ENCODE measurements around the gene AUH.
"Not testable (repeated sequence)": the region's sequence is repeated elsewhere in the genome, so short reads cannot be mapped to it uniquely, and the experiment has no call there.

The AUH gene

GRCh38 chr9:91202736-91203283, 158.9 kb downstream of the AUH start:
- no peak for DNase-seq

- DNase-seq, result no peak
Measured at GRCh38 chr9:91200692-91201336, 160.9 kb downstream of the AUH start.

GRCh38 chr9:91199739-91200497, 161.8 kb downstream of the AUH start:
- no peak for DNase-seq

DNA sequence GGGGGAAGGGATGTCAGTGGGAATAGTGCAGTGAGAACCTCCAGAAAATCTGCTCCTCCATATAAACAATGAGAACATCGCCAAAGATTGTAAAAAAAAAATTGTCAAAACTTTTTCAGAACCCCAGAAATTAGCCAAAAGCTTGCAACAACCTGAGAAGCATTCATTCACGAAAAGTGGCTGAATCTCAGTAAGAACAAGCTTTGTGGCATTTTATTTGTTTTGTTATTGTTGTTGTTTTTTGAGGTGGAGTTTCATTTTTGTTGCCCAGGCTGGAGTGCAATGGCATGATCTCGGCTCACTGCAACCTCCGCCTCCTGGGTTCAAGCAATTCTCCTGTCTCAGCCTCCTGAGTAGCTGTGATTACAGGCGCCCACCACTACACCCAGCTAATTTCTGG, 162.8 kb downstream of the AUH start:
- DNase-seq, result not testable (repeated sequence)

- no peak for DNase-seq
Measured at GRCh38 chr9:91198405-91198804, 163.3 kb downstream of the AUH start.

GRCh38 chr9:91197232-91198181, 164.2 kb downstream of the AUH start:
- DNase-seq, result no peak

- DNase-seq, result no peak
Measured at GRCh38 chr9:91196103-91196950, 165.4 kb downstream of the AUH start.

DNA sequence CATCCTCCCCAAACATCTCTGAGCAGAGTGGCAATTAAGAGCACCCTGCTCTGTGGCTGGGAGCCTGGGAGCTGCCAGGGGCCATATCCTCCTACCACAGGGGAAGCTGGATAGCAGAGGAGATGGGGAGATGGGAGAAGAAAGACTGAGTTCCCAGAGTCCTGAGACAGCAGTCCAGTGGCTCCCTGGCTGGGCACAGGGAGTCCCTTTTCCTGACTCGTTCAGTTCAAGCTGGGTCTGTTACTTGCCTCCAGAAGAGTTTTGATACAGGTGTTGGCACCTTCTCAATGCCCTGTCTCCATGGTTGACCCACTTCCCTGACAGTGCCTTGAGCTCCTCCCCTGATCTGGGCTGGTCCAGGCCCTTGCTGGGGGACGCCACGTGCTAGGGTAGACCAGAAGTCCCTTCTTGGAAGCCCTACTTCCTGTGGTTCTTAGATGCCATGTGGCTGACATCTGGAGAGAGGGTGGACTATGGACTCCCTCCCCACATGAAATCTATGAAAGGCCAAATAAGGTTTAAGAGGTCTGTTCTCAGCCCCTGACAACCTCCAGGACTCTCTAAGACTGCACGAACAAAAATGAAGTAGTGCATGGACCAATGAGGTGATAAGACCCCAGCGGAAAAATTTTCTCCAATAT, 166.2 kb downstream of the AUH start:
- no peak for DNase-seq

- peak; percentile 24 for DNase-seq
Measured at GRCh38 chr9:91193658-91194391, 167.9 kb downstream of the AUH start.

- peak; percentile 27 for DNase-seq
Measured at GRCh38 chr9:91193087-91193657, 168.5 kb downstream of the AUH start.

DNA sequence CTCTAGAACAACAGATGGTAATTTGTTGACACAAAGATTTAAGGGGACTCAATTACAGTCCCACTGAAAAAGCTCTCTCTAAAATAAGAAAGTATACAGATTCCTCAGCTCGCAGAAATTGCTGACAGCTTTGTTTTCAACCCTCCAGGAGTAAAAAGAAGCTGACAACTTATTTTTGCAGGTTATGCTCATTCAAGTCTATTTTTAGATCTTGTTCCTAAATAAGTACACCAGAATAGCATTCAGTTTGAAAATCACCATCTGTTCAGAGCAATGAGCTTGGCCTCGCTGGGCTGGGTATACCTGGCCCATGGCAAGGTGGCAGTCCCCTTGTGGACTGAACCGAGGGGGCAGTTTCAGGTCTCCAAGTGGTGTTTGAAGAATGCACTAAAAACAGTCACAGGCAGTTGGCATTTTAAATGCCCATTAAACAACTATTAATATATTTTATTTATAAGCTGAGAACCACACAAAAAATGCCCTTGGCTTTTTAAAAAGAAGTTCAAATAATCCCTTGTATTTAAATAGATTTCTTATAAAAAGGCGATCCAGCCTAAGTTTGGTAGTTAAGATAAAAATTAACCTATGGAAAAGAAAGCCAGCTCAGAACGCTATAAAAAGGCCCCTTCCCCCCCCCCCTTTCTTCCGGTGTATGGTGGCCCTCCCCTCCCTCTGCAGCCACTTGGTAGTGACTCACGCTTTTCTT, 169.2 kb downstream of the AUH start:
- DNase-seq, result peak; percentile 34

- DNase-seq, result no peak
Measured at GRCh38 chr9:91191411-91192380, 170.0 kb downstream of the AUH start.

DNA sequence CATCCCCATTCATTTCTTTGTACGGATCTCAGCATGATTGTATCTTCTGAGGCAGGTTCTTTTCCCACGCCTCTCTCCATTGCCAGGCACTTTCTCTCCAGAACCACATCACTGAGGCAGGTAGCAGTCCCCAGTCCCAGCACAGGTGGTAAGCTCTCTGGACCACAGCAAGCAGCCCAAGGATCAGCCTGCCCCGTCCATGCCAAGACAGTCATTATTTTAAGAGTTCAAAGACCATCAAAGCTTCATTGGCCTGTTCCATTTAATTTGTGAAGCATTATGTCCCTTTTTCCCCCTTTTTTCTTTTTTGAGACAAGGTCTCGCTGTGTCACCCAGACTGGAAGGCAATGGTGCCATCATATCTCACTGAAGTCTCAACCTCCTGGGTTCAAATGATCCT, 171.7 kb downstream of the AUH start:
- no peak for DNase-seq

GRCh38 chr9:91188719-91189590, 172.8 kb downstream of the AUH start:
- no peak for DNase-seq

DNA sequence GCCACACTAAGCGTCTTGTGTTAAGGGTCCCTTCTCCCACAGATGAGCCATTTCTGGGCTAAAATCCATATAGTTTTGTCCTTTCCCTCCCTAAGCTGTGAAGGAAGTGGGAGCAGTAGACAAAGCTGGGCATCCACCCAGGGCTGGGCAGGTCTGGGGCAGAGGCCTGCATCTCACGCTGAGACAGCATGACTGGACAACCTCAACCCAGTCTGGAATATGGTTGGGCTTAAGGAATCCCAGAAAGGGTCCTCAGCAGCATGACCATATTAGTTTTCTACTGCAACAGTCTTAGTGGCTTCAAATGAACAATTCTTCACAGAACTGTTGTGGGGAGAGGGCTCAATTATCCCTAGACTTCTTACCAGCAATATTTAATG, 173.8 kb downstream of the AUH start:
- DNase-seq, result no peak

DNA sequence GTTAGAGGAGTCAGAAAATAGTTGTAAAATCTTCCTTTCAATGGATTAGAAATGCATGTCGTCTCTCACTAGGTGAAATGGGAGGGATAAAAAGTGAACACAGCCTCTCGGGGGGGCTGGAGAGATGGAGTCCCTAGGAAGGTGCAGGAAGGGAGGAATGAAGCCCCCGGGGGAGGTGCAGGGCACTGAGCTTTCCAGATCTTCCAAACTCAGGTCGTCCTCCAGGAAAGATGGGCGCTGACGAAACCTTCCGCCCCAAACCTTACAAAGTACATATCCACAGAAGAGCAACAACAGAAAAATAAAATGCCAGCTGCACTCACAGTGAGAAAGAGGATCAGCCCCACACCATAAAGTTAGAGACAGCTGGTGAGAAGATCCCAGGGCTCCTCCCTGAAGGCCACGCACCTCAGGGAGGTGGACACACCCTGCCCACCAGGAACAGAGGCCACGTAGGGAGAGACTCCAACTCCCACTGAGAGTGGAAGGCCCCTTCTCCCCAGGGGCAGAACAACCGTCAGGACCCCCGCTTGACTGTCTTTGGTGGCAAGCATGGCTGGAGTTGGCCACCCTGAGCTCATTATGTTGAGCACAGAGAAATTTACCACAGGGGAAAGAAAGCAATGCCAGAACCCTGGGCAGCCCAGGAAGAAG, 174.3 kb downstream of the AUH start:
- no peak for DNase-seq

- no peak for DNase-seq
Measured at GRCh38 chr9:91186632-91187108, 175.0 kb downstream of the AUH start.

All from DMS79 (cell line).